GM12865 (cell line): ENCODE data around the gene WBP1L.

Experiments used
- DNase-seq: peaks from one replicate; pipeline ENCODE4 v3.0.0; 2010; ENCODE audit warnings: low read depth
- H3K4me3 ChIP-seq: 2 replicates; pipeline ENCODE4 v1.5.1; 2011; ENCODE audit warnings: mild to moderate bottlenecking, low read depth, low read length, control low read depth
- TF ChIP-seq, protein P1 (sequence below): IDR thresholded peaks from 2 replicates; pipeline ENCODE4 v1.5.1; 2011; ENCODE audit warnings: low read length, control low read depth, low read depth, inconsistent platforms; ENCODE audit not compliant: insufficient read depth; ENCODE audit errors: missing control alignments

Gene WBP1L

DNA sequence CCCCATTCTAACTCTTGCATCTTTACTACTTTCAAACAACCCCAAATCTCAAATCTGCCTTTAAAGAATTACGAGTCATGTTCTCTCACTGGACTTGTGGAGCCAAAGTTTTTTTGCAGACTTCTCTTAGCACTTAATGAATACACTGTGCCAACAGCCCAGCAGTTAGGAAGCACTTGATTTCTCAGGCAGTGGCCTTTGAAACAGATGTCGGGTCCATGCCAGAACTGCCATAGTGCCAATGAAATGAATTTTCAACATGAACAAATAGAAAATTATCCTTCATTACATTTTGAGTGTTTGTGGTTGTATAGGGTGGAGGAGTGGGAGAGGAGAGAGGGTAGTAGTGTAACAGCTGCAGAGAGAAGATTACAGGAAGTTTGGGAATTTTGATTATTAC lies 116.2 kb downstream of the WBP1L start:
- TF ChIP-seq, protein P1, sequence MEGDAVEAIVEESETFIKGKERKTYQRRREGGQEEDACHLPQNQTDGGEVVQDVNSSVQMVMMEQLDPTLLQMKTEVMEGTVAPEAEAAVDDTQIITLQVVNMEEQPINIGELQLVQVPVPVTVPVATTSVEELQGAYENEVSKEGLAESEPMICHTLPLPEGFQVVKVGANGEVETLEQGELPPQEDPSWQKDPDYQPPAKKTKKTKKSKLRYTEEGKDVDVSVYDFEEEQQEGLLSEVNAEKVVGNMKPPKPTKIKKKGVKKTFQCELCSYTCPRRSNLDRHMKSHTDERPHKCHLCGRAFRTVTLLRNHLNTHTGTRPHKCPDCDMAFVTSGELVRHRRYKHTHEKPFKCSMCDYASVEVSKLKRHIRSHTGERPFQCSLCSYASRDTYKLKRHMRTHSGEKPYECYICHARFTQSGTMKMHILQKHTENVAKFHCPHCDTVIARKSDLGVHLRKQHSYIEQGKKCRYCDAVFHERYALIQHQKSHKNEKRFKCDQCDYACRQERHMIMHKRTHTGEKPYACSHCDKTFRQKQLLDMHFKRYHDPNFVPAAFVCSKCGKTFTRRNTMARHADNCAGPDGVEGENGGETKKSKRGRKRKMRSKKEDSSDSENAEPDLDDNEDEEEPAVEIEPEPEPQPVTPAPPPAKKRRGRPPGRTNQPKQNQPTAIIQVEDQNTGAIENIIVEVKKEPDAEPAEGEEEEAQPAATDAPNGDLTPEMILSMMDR = no peak
- no peak for DNase-seq

DNA sequence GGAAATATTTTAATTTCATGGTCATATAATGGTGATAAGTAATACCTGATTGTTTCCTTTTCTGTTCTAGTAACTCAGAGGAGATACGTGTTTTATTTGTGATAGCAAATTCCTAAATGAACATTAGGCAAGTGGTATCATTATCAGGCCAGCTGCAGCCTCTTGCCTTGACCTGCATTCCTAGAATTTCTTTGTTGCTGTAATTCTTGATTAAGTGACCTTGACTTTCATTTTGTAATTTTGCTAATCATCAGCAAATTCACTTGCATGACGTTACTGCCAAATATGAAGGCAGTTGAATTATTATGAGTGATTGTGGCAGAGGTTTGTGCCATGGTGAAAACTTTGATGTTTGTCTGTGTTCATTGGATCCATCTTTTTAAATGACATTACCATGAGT lies 119.9 kb downstream of the WBP1L start:
- no peak overlapping the region for H3K4me3 ChIP-seq
- TF ChIP-seq, protein P1 = no peak
- DNase-seq = no peak

More for the DNA sequence above, 116.2 kb downstream of the WBP1L start:
- H3K4me3 ChIP-seq = no peak overlapping the region

DNA sequence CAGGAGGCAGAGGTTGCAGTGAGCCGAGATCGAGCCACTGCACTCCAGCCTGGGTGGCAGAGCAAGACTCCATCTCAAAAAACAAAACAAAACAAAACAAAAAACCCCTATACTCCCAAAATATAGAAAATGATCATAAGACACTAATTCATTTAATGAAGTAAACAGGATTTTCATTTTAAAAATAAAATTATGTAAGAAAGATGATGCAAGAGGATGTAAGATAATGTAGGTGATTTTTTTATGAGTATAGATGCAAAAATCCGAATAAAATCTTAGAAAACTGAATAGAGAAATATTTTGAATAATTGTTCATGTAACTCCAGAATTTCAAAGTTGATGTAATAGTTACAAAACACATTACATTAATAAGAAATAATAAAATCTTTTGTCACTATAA lies 121.9 kb downstream of the WBP1L start:
- TF ChIP-seq, protein P1 = no peak
- no peak overlapping the region for H3K4me3 ChIP-seq
- no peak for DNase-seq
